HepG2 (cell line): Measurements from ENCODE around the gene CD274. TPM values are rescaled to one million over a fixed set of nuclear protein-coding genes. Genes with fewer than 3 reads are reported as not detected.

Experiments
- ASH2L ChIP-seq: fragments of 300-600, 200-600 bp; sonication (generic); IDR thresholded peaks from 2 replicates; pipeline ENCODE4 v1.7.0; 2017; ENCODE audit warnings: low read depth, mild to moderate bottlenecking, moderate library complexity, mixed read lengths, low read length; ENCODE audit not compliant: insufficient read length
- GPBP1L1 ChIP-seq: sonication (generic); formaldehyde crosslinking; IDR thresholded peaks from 2 replicates; pipeline ENCODE4 v1.5.0; 2020; ENCODE audit warnings: mild to moderate bottlenecking, missing genetic modification reagents
- HMGA1 ChIP-seq: sonication (generic); formaldehyde crosslinking; conservative IDR thresholded peaks from 2 replicates; pipeline ENCODE4 v1.4.0; 2020; ENCODE audit warnings: missing genetic modification reagents
- HOXA3 ChIP-seq: sonication (generic); formaldehyde crosslinking; IDR thresholded peaks from 2 replicates; pipeline ENCODE4 v1.5.0; 2020; ENCODE audit warnings: missing genetic modification reagents
- ISX ChIP-seq: sonication (generic); formaldehyde crosslinking; conservative IDR thresholded peaks from 2 replicates; pipeline ENCODE4 v1.5.0; 2020; ENCODE audit warnings: missing genetic modification reagents
- KMT2B ChIP-seq: IDR thresholded peaks from 2 replicates; pipeline ENCODE4 v1.6.1; 2016; ENCODE audit warnings: missing genetic modification reagents, missing compliant biosample characterization
- MXD4 ChIP-seq: IDR thresholded peaks from 2 replicates; pipeline ENCODE4 v1.6.1; 2016; ENCODE audit warnings: mild to moderate bottlenecking, missing biosample characterization, missing genetic modification reagents
- PHF5A ChIP-seq: IDR thresholded peaks from one replicate; pipeline ENCODE4 v1.6.1; 2018; ENCODE audit warnings: low read depth, missing genetic modification reagents; ENCODE audit not compliant: unreplicated experiment
- PRDM10 ChIP-seq: sonication (generic); formaldehyde crosslinking; IDR thresholded peaks from 2 replicates; pipeline ENCODE4 v1.4.0; 2020; ENCODE audit warnings: low read depth, missing genetic modification reagents
- YEATS4 ChIP-seq: sonication (generic); formaldehyde crosslinking; IDR thresholded peaks from 2 replicates; pipeline ENCODE4 v1.4.0; 2020; ENCODE audit warnings: missing genetic modification reagents, borderline replicate concordance
- ZFP36 ChIP-seq: fragments of 150-350 bp; IDR thresholded peaks from 2 replicates; pipeline ENCODE4 v1.6.1; 2018; ENCODE audit warnings: borderline replicate concordance, low read length, low read depth; ENCODE audit not compliant: partially characterized antibody
- ZFP36L1 ChIP-seq: sonication (generic); formaldehyde crosslinking; IDR thresholded peaks from 2 replicates; pipeline ENCODE4 v1.8.0; 2022; ENCODE audit warnings: mild to moderate bottlenecking, missing genetic modification reagents, moderate library complexity
- ZNF143 ChIP-seq: sonication (generic); formaldehyde crosslinking; IDR thresholded peaks from 2 replicates; pipeline ENCODE4 v1.4.0; 2020; ENCODE audit warnings: missing genetic modification reagents
- ZNF263 ChIP-seq: sonication (generic); formaldehyde crosslinking; IDR thresholded peaks from 2 replicates; pipeline ENCODE4 v1.4.0; 2020; ENCODE audit warnings: missing genetic modification reagents
- ZNF687 ChIP-seq: sonication (generic); formaldehyde crosslinking; IDR thresholded peaks from 2 replicates; pipeline ENCODE4 v1.5.1; 2020; ENCODE audit warnings: mild to moderate bottlenecking, missing genetic modification reagents, moderate library complexity
- polyA plus RNA-seq, 8 experiments: library from polyadenylated mRNA; depleted of rRNA in 3 of 8; stranded (reverse) in 7 of 8; unstranded in 1 of 8; fragments of >200 nt; fragmentation: Illumina TruSeq in 4 of 8; extraction: Trizol in 4 of 8; gene quantifications; 2 replicates each; pipeline versions ENCODE4 v1.2.1 to v1.2.3, GENCODE V29; 2011 to 2016; ENCODE audit warnings: low read depth in 4 of 8, missing spikeins in 1 of 8, mixed read lengths in 1 of 8; ENCODE audit not compliant: insufficient read depth in 1 of 8
- total RNA-seq, 5 experiments: library from RNA; depleted of rRNA; stranded (reverse); fragments of >200 nt; fragmentation: Illumina TruSeq; extraction: Trizol; gene quantifications; 2 replicates each; pipeline ENCODE4 v1.2.3, GENCODE V29; 2016; ENCODE audit warnings: low read depth in 1 of 5

The CD274 gene
- total and polyA plus RNA-seq, 2 of the 13 experiments (the other 11 are each of a cell fraction or from before 2014, with no cell fraction given) = 0.17 to 0.49 TPM

- TF ChIP-seq PHF5A (CRISPR knock-in tag) = peak; percentile 78
- TF ChIP-seq PRDM10 (CRISPR knock-in tag) = no peak
- peak; percentile 78; the same call in 1 of the 2 replicates for TF ChIP-seq HOXA3
- TF ChIP-seq ISX = no peak
- TF ChIP-seq MXD4 (CRISPR knock-in tag) = peak; percentile 77; the same call in 1 of the 2 replicates
- peak; percentile 81; the same call in 1 of the 2 replicates for TF ChIP-seq KMT2B (CRISPR knock-in tag)
- TF ChIP-seq ASH2L = peak; percentile 87
- TF ChIP-seq ZFP36 = no peak
- peak; percentile 50; the same call in 1 of the 2 replicates for TF ChIP-seq ZNF143 (CRISPR knock-in tag)
- no peak for TF ChIP-seq GPBP1L1 (CRISPR knock-in tag)
- peak; percentile 90 for TF ChIP-seq ZFP36L1 (CRISPR knock-in tag)
- peak; percentile 94 for TF ChIP-seq YEATS4 (CRISPR knock-in tag)
- TF ChIP-seq HMGA1 (CRISPR knock-in tag) = no peak
- peak; percentile 88 for TF ChIP-seq ZNF687 (CRISPR knock-in tag)
- peak; percentile 43; the same call in 1 of the 2 replicates for TF ChIP-seq ZNF263 (CRISPR knock-in tag)
Measured at GRCh38 chr9:5437254-5438216, 12.8 kb upstream of the CD274 start, which contains the start of gene PLGRKT (continued).
